ENCODE data around the gene GRIPAP1.
"Not testable (repeated sequence)": the region's sequence is repeated elsewhere in the genome, so short reads cannot be mapped to it uniquely, and the experiment has no call there.

Gene GRIPAP1

GRCh38 chrX:48996969-48997368, 5.1 kb downstream of the GRIPAP1 start:
- no peak for DNase-seq (ENCODE audit: low read depth)

- no peak for DNase-seq (ENCODE audit: low read depth)
These were observed 9.7 kb downstream of the GRIPAP1 start for GRCh38 chrX:48992341-48992740.

- no peak for DNase-seq (ENCODE audit: low read depth)
These were observed 12.6 kb downstream of the GRIPAP1 start for GRCh38 chrX:48989483-48989882.

- no peak for DNase-seq (ENCODE audit: low read depth)
These were observed 18.2 kb downstream of the GRIPAP1 start for GRCh38 chrX:48983896-48984295.

- DNase-seq (ENCODE audit: low read depth): no peak
These were observed 19.0 kb downstream of the GRIPAP1 start for GRCh38 chrX:48983081-48983480.

GRCh38 chrX:48981178-48981577, 20.9 kb downstream of the GRIPAP1 start:
- no peak for DNase-seq (ENCODE audit: low read depth)

- not testable (repeated sequence) for DNase-seq (ENCODE audit: low read depth)
These were observed 21.7 kb downstream of the GRIPAP1 start for GRCh38 chrX:48980341-48980740.

GRCh38 chrX:48978226-48978625, 23.8 kb downstream of the GRIPAP1 start:
- DNase-seq (ENCODE audit: low read depth): no peak

- DNase-seq (ENCODE audit: low read depth): no peak
These were observed 26.0 kb downstream of the GRIPAP1 start for GRCh38 chrX:48976086-48976485.

- no peak for DNase-seq (ENCODE audit: low read depth)
These were observed 26.5 kb downstream of the GRIPAP1 start for GRCh38 chrX:48975541-48975940.

- no peak for DNase-seq (ENCODE audit: low read depth)
These were observed 27.0 kb downstream of the GRIPAP1 start for GRCh38 chrX:48975041-48975440.

- no peak for DNase-seq (ENCODE audit: low read depth)
These were observed 27.5 kb downstream of the GRIPAP1 start for GRCh38 chrX:48974574-48974973.

- DNase-seq (ENCODE audit: low read depth): no peak
These were observed 28.0 kb downstream of the GRIPAP1 start for GRCh38 chrX:48974033-48974432.

- no peak for DNase-seq (ENCODE audit: low read depth)
These were observed 29.6 kb downstream of the GRIPAP1 start for GRCh38 chrX:48972220-48973164.

- no peak for DNase-seq (ENCODE audit: low read depth)
These were observed 30.5 kb downstream of the GRIPAP1 start, which contains the start of gene KCND1 for GRCh38 chrX:48971249-48972219. Gene KCND1 (minus strand): TSS chrX:48971844. CDS start chrX:48970271, 1,573 bp downstream.

GRCh38 chrX:48969471-48969870, 32.6 kb downstream of the GRIPAP1 start:
- DNase-seq (ENCODE audit: low read depth): no peak

GRCh38 chrX:48968377-48968776, 33.7 kb downstream of the GRIPAP1 start:
- DNase-seq (ENCODE audit: low read depth): no peak

GRCh38 chrX:48966796-48967579, 35.1 kb downstream of the GRIPAP1 start:
- DNase-seq (ENCODE audit: low read depth): no peak

GRCh38 chrX:48965959-48966358, 36.1 kb downstream of the GRIPAP1 start:
- no peak for DNase-seq (ENCODE audit: low read depth)

GRCh38 chrX:48961585-48962091, 40.4 kb downstream of the GRIPAP1 start:
- DNase-seq (ENCODE audit: low read depth): no peak

- DNase-seq (ENCODE audit: low read depth): no peak
These were observed 41.8 kb downstream of the GRIPAP1 start for GRCh38 chrX:48960291-48960690.

Data from activated gamma-delta T cell treated with anti-CD3 and anti-CD28 coated beads, Interleukin-2, amount 50 U/mL, for 16 hours (primary cell).